OCI-LY1 (cell line): Measurements from ENCODE around the gene NAV3.

Experiments
- EZH2 ChIP-seq: fragments of 200-600 bp; sonication (generic), shearing (Covaris generic); IDR thresholded peaks from 2 replicates; pipeline ENCODE4 v1.8.0; 2017; ENCODE audit warnings: borderline replicate concordance, mixed run types, mild to moderate bottlenecking, antibody characterized with exemption, low read length, moderate library complexity, mixed read lengths
- TF ChIP-seq, protein P1 (sequence below): fragments of 200-600 bp; sonication (generic), shearing (Covaris generic); IDR thresholded peaks from 2 replicates; pipeline ENCODE4 v1.5.1; 2017; ENCODE audit warnings: mild to moderate bottlenecking, antibody characterized with exemption, low read length, moderate library complexity, mixed read lengths

GRCh38 chr12:78261901-78262300 lies 431.2 kb downstream of the NAV3 start:
- TF ChIP-seq, protein P1, sequence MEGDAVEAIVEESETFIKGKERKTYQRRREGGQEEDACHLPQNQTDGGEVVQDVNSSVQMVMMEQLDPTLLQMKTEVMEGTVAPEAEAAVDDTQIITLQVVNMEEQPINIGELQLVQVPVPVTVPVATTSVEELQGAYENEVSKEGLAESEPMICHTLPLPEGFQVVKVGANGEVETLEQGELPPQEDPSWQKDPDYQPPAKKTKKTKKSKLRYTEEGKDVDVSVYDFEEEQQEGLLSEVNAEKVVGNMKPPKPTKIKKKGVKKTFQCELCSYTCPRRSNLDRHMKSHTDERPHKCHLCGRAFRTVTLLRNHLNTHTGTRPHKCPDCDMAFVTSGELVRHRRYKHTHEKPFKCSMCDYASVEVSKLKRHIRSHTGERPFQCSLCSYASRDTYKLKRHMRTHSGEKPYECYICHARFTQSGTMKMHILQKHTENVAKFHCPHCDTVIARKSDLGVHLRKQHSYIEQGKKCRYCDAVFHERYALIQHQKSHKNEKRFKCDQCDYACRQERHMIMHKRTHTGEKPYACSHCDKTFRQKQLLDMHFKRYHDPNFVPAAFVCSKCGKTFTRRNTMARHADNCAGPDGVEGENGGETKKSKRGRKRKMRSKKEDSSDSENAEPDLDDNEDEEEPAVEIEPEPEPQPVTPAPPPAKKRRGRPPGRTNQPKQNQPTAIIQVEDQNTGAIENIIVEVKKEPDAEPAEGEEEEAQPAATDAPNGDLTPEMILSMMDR, result no peak
- TF ChIP-seq EZH2, result no peak
